Hematopoietic multipotent progenitor cell treated with erythropoietin and hydrocortisone succinate and interleukin-3 and kit ligand, for 4 days (in vitro differentiated cells): ENCODE measurements around the gene XAF1.
"Not testable (repeated sequence)": the region's sequence is repeated elsewhere in the genome, so short reads cannot be mapped to it uniquely, and the experiment has no call there.

Source experiments
- DNase-seq: peaks from one replicate; pipeline ENCODE4 v3.0.0-alpha.2; 2015

Gene XAF1

GRCh38 chr17:6755281-6755680, 565 bp upstream of the XAF1 start:
- no peak for DNase-seq

DNA sequence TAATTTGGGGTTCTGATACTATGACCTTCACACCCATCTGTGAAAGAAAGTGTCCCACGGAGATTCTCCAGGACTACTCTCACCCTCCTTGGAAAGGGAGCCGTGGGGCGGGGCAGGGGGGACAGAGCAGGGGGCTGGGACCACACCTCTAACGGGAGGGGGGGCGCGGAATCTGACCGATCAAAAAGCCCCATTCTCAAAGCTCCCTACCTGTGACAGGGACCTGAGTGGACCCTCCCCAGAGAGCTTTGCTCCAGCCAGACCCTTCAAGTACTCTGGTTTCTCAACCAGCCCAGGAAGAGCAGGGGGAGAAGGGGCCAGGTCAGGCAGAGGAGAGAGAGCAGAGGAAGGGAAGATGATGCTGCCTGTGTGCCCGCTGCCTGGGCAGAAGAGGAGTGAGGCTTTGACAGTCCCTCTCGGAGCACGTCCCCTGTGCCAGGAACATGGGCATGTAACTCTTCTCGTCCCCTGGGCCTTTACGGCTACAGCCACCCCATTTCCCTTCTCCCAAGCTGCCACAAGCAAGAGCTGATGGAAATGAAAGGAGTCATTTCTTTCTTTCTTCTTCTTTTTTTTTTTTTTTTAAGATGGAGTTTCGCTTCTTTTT, 682 bp downstream of the XAF1 start:
- peak; percentile 25 for DNase-seq

GRCh38 chr17:6757747-6758146, 1.9 kb downstream of the XAF1 start:
- no peak for DNase-seq

- DNase-seq = no peak
These were observed 5.9 kb downstream of the XAF1 start for GRCh38 chr17:6761779-6762178.

DNA sequence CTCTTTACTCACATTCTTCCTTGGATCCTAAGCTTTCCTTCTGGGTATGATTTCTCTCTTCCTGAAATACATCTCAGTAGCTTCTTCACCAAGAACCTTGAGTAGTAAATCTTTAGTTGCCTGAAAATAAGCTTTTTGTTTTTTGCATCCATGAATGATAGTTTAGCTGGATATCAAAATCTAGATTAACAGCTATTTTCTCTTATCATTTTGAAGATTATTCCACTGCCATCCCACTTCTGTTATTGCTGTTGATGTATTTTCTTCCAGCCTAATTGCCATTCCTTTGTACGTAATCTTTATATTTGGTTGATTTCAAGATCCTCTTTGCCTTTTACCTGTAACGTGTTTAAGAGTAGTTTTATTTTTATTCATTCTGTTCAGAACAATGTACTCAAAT, 12.6 kb downstream of the XAF1 start:
- no peak for DNase-seq

DNA sequence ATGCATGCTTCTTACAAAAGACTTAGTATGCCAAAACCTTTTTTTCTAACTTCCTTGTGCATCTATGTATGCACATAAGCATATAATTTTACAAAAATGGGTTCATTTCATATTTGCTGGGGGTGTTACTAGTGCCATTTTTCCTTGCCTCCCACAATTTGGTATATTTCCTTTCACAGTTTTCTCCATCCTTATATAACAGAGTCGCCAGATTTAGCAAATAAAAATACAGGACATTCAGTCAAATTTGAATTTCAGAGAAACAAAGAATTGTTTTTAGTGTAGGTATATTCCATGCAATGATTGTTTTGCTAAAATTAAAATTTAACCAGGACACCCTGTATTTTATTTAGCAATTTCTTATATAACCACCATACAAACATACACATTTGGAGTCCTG, 16.2 kb downstream of the XAF1 start:
- DNase-seq = no peak

- DNase-seq = not testable (repeated sequence)
These were observed 19.1 kb downstream of the XAF1 start for GRCh38 chr17:6774906-6775305.

- peak; percentile 22 for DNase-seq
These were observed 20.1 kb downstream of the XAF1 start, which contains the start of gene FBXO39 for GRCh38 chr17:6775871-6776405. Gene FBXO39, plus strand, starts transcription at chr17:6776215. Its CDS starts 3,654 bp downstream, at chr17:6779869.

DNA sequence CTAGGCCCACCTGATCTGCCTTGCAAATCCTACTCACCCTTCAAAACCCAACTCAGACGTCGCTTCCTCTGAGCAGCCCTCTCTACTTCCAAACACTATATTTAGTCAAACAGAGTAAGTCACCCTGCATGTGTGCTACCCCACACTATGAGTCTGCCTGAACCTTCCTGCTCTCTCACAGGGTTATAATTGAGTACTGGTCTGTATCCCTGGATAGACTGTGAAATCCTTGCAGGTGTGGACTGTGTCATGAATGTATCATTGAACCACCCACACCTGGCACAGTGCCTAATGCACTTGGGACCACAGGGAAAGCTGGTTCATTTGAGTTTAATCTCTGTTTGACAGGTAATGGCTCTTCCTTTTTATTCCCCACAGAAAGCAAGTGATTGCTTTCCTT, 23.6 kb downstream of the XAF1 start:
- no peak for DNase-seq

GRCh38 chr17:6780001-6780400, 24.2 kb downstream of the XAF1 start:
- DNase-seq = no peak

DNA sequence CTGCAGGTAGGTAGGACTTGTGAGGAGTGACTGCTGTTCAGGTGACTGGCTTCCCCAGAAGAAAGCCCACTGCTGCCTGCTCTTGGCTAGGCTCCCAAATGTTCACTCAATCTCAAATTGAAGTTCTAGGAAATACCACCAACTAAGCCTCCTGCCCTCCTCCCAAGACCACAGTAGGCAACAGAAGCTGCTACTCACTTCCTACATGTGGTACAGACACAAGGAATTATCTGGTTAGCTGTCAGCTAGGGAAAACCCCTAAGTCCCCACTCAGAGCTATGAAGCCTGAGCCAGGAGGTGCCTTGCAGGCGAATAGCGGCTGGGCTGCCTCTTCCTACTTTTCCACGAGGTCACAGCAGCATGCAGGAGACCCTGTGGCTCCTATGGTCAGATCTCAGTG, 25.0 kb downstream of the XAF1 start:
- DNase-seq = peak; percentile 65

DNA sequence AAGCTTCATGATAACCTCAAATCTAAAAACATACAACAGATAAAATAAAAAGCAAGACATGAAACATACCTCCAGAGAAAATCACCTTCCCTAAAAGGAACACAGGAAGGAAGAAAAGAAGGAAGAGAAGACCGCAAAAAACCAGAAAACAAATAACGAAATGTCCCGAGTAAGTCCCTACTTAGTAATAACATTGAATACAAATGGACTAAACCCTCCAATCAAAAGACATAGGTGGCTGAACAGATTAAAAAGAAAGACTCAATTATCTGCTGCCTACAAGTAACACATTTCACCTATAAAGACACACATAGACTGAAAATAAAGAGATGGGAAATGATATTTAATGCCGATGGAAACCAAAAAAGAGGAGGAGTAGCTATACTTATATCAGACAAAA, 26.4 kb downstream of the XAF1 start:
- no peak for DNase-seq

GRCh38 chr17:6786618-6787017, 30.8 kb downstream of the XAF1 start:
- no peak for DNase-seq

DNA sequence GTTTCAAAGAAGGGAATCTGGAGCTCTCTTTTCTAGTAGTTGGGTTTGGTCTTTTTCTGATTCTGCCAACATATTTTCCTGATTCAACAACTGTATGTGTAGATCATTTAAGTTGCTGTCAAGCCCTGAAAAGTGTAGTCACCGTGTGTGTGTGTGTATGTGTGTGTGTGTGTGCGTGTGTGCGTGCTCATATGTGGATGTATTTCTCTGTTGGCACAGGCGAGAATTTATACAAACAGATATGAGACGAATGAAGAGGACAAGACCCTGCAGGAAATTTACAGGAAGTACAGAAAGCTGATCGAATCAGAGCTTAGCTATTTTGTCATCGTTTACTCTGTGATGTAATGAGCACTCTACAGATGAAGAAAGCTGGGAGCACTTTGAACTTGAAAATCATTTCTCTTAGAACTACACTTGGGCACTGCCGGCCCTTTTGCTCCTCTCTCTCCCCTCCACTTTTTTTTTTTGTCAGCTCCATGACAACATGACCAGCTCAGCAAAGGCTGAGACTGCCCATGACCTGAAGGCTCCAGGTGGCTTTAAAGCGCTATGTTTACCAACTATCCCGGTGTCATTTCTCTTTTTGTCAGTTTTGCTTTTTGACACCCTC, 31.3 kb downstream of the XAF1 start:
- no peak for DNase-seq

DNA sequence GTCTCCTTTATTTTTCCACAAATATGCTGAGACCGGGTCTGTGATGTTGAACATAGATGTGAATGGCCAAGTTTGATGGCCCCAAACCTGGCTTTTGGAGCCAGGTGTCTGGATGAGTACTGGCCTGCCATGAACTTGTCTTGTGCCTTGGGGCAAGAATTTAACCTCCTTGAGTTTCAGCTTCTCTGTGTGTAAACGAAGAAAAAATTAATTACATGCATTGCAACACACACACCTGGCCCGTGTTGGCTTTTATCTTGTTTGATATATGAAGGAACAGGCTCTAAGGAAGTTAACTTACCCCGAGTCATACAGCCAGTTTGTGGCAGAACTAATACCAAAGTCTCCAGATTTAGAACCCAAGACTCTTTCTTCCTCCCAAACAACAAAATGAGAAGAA, 33.3 kb downstream of the XAF1 start:
- no peak for DNase-seq

DNA sequence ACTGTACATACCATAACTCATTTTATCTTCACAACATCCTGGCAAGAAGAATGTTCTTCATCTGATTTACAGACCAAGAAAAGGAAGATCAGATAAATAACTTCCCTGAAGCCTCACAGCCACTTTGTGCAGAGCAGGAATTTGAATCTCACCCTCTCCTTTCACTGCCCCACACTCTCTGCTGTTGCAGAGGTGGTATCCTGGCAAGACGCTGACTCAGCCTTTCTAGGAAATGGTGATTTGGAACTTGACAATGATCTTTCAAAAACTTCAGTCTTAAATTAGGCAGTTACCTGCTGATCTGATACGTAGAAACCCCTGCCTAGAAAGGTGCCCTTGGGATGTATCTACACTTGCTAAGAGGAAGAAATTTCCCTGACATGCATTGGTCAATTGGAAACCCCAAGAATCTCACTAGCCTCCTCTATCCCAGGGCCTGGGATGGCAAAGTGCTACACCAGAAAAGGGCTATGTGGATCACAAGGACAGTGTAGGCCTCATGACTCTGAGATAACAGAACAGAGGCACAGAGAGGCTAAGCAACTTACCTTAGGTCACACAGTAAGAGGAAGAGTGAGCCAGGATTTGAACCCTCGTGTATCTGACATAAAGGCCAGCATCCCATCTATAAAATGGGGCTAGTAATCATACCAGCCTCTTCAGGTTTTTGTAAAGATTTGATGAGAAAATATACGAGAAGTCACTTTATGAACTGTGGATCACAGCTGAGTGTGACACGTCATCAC, 38.1 kb downstream of the XAF1 start:
- DNase-seq = no peak

DNA sequence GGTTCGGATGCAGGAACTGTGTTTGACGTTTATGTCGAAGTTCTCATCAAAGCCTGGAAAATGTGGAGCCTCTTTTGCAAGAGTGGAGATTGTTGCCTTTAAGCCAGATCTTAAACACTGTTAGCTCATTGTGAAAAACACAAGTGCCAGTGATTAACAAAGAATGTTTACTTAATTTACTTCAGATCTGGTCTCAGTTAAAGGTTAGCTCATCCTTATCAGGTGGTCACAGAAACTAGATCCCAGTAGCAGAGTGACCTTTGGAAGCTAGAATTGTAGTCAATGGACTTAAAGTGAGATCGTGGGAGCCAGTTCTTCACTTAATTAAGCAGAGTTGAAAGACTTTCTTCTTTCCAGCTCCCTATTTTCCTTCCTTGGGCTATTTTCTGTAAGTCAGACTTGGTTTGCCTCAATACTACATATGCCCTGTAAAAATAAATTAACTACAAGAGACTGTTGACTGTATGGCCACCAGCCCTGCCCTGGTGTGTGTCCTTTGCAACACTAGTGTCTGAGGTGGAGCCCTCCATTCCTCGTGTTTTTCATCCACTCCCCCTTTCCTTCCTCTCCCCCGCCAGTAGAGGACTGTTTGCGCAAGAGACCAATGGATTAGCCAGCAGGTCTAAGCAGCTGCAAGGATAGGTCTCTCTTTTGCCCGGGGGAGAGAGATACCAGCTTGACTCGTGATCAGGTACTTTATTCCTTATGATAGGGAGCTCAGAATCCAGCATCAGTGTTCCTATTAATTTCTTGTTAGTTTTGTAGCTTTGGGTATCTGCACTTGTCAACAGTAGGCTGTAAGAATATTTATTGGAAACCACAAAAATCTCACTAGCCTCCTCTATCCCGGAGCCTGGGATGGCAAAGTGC, 40.4 kb downstream of the XAF1 start:
- peak; percentile 15 for DNase-seq

DNA sequence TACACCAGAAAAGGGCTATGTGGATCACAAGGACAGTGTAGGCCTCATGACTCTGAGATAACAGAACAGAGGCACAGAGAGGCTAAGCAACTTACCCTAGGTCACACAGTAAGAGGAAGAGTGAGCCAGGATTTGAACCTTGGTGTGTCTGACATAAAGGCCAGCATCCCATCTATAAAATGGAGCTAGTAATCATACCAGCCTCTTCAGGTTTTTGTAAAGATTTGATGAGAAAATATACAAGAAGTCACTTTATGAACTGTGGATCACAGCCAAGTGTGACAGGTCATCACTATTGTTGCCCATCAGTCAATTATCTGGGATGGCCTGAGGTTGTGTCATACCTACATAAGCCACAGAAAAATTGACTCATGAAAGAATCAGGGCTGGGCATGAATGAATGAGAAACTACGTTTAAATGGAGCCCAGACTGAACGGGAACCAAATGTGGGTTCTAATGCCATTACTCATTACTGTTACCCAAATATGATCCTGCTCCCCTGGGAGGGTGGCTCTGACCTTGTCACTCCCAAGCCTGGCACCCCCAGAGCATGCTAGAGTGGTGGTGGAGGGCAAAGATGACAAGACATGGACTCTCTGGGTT, 41.1 kb downstream of the XAF1 start:
- no peak for DNase-seq

GRCh38 chr17:6797718-6798351, 42.0 kb downstream of the XAF1 start:
- no peak for DNase-seq

DNA sequence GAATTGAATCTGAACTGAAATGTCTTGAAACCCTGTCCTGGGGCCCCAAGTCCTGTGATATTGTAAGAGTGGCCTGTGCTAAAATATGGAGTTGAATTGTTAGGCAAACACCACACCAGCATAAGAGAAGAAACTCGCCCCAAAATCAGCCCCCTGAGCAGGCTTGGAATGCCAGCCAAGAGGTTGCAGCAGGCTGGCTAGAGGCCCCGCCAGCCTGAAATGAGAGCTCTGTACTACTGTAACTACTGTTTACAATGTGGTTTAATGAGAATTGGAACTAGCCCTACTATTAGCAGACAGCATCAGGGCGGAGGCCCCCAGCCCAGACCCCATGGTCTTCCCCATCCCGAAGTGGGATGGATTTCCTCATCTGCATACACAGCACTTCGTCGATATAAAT, 43.9 kb downstream of the XAF1 start:
- no peak for DNase-seq

DNA sequence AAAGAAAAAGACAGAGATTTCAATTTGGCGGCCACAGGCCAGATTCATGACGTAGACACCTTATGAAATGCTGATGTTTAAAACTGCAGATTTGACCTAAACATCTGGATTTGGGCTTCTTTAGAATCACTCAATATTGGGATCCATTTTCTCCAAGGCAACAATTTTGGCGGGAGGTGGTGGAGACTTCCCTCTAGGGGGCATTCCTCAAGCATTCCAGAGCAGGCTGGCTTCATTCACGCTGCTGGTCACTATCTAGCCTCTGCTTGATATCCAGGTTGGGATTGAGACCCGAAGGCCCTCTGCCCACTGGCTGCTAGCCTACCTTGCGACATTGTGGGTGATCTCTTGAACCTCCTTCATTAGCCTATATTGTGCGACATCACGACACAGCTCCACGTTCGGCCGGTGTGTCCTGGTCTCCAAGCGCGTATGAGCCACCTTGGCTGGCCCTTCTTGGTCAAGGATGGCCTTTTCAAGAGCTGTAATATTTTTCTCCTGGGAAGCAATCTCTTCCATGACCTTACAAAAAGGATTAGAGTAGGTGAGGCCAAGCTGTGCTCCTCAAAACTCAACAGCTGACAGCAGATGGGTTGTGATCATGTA, 44.7 kb downstream of the XAF1 start:
- DNase-seq = no peak

- no peak for DNase-seq
These were observed 55.7 kb downstream of the XAF1 start for GRCh38 chr17:6811510-6811909.
